HEK293T (cell line): ENCODE measurements around the gene MED16.

Experiments
- ARNT ChIP-seq: fragments of 450-650 bp; IDR thresholded peaks from 2 replicates; pipeline ENCODE4 v1.6.1; 2017; ENCODE audit warnings: mild to moderate bottlenecking
- BHLHE40 ChIP-seq: fragments of 450-650 bp; IDR thresholded peaks from 2 replicates; pipeline ENCODE4 v1.6.1; 2016; ENCODE audit warnings: mild to moderate bottlenecking, moderate library complexity, borderline replicate concordance
- CTBP1 ChIP-seq: fragments of 450-650 bp; IDR thresholded peaks from 2 replicates; pipeline ENCODE4 v1.6.1; 2016; ENCODE audit warnings: borderline replicate concordance
- ELF4 ChIP-seq: fragments of 450-650 bp; IDR thresholded peaks from 2 replicates; pipeline ENCODE4 v1.6.1; 2017; ENCODE audit warnings: antibody characterized with exemption
- FOXA1 ChIP-seq: fragments of 450-650 bp; IDR thresholded peaks from 2 replicates; pipeline ENCODE4 v1.6.1; 2016; ENCODE audit warnings: mild to moderate bottlenecking
- FOXK2 ChIP-seq: fragments of 450-650 bp; IDR thresholded peaks from 2 replicates; pipeline ENCODE4 v1.6.1; 2016; ENCODE audit warnings: mild to moderate bottlenecking
- FOXM1 ChIP-seq: fragments of 450-650 bp; IDR thresholded peaks from 2 replicates; pipeline ENCODE4 v1.6.1; 2017; ENCODE audit warnings: mild to moderate bottlenecking, borderline replicate concordance
- NFRKB ChIP-seq: fragments of 450-650 bp; IDR thresholded peaks from 2 replicates; pipeline ENCODE4 v1.6.1; 2016; ENCODE audit warnings: mild to moderate bottlenecking, moderate library complexity
- PKNOX1 ChIP-seq: fragments of 450-650 bp; IDR thresholded peaks from 2 replicates; pipeline ENCODE4 v1.6.1; 2016
- SP1 ChIP-seq: fragments of 450-650 bp; IDR thresholded peaks from 2 replicates; pipeline ENCODE4 v1.6.1; 2017
- SUZ12 ChIP-seq: fragments of 450-650 bp; IDR thresholded peaks from 2 replicates; pipeline ENCODE4 v1.6.1; 2016; ENCODE audit warnings: mild to moderate bottlenecking
- TARDBP ChIP-seq: fragments of 450-650 bp; IDR thresholded peaks from 2 replicates; pipeline ENCODE4 v1.6.1; 2016
- ZNF384 ChIP-seq: fragments of 450-650 bp; IDR thresholded peaks from 2 replicates; pipeline ENCODE4 v1.6.1; 2016

- TF ChIP-seq SUZ12 (no peak), ELF4 (no peak), FOXM1 (no peak), FOXK2 (no peak), FOXA1 (no peak), SP1 (no peak), ARNT (no peak), TARDBP (no peak), PKNOX1 (no peak), ZNF384 (no peak), NFRKB (no peak), CTBP1 (no peak), BHLHE40 (no peak)
These were observed 22.0 kb downstream of the MED16 start for GRCh38 chr19:870963-871401.
